Right lobe of liver (tissue), 4 donors: ENCODE data around the gene GALNTL6.

Experiments used
- CTCF ChIP-seq, 4 donors: fragments of 200-600 bp in 3 of 4; fragments of 450-650 bp in 1 of 4; IDR thresholded peaks; one replicate each; pipeline versions ENCODE4 v1.5.1 to v1.8.0; 2016 to 2022; ENCODE audit warnings: antibody characterized with exemption in 4 of 4, mild to moderate bottlenecking in 2 of 4
- POLR2A ChIP-seq: fragments of 450-650 bp; IDR thresholded peaks from one replicate; pipeline ENCODE4 v1.6.1; 2017; ENCODE audit warnings: antibody characterized with exemption, mild to moderate bottlenecking
- donor health status: DM: no; HTN: no; CAD: no.
- donor health status: DM: no; HTN: no; CAD: no.
- donor health status: DM: no; HTN: yes; CAD: no.

GRCh38 chr4:171847751-171848150, 34.5 kb downstream of the GALNTL6 start:
- TF ChIP-seq POLR2A (no peak), CTCF (IDR thresholded peaks at IDR 0.05) (no peak)
